RWPE2 (cell line): ENCODE measurements around the gene HTR1A.

Experiments used
- ATAC-seq: fragments of 200-7000 bp; cut with Tn5 transposase; 3 replicates; pipeline ENCODE4 v1.9.1; 2021; ENCODE audit warnings: low read depth
- DNase-seq: peaks from one replicate; pipeline ENCODE4 v3.0.0-alpha.2; 2020; ENCODE audit warnings: low spot score
- H3K27ac ChIP-seq: fragments of 450-650 bp; 2 replicates; pipeline ENCODE4 v1.5.1; 2017; ENCODE audit warnings: mild to moderate bottlenecking; ENCODE audit not compliant: poor library complexity, severe bottlenecking
- H3K27me3 ChIP-seq: fragments of 250-450 bp; sonication (Bioruptor Pico); 2 replicates; pipeline ENCODE4 v1.5.1; 2021; ENCODE audit warnings: mild to moderate bottlenecking, moderate library complexity; ENCODE audit not compliant: insufficient read depth, poor library complexity, severe bottlenecking
- H3K36me3 ChIP-seq: fragments of 250-450 bp; sonication (Bioruptor Pico); 2 replicates; pipeline ENCODE4 v1.5.1; 2020; ENCODE audit warnings: low read depth, mild to moderate bottlenecking, moderate library complexity
- H3K4me1 ChIP-seq: fragments of 250-450 bp; sonication (Bioruptor Pico); 2 replicates; pipeline ENCODE4 v1.5.1; 2021; ENCODE audit warnings: mild to moderate bottlenecking, moderate library complexity; ENCODE audit not compliant: insufficient read depth, poor library complexity, severe bottlenecking
- H3K4me3 ChIP-seq: fragments of 250-450 bp; sonication (Bioruptor Pico); 2 replicates; pipeline ENCODE4 v1.5.1; 2021; ENCODE audit warnings: mild to moderate bottlenecking, moderate library complexity; ENCODE audit not compliant: severe bottlenecking
- H3K9me3 ChIP-seq: fragments of 250-450 bp; sonication (Bioruptor Pico); 2 replicates; pipeline ENCODE4 v1.5.1; 2021; ENCODE audit warnings: mild to moderate bottlenecking, moderate library complexity; ENCODE audit not compliant: severe bottlenecking
- CTCF ChIP-seq: fragments of 450-650 bp; IDR thresholded peaks from one replicate; pipeline ENCODE4 v1.5.1; 2017; ENCODE audit warnings: mild to moderate bottlenecking, moderate library complexity; ENCODE audit not compliant: poor library complexity, severe bottlenecking

HTR1A gene

GRCh38 chr5:63959177-63959982, 2.9 kb downstream of the HTR1A start:
- no peaks in the 10 kb centered on the region for H3K4me1 ChIP-seq
- peaks cover 65% of the 10 kb centered on the region for H3K27me3 ChIP-seq
- ATAC-seq (peak; percentile 32; the same call in 1 of the 3 replicates), DNase-seq (no peak)
- no peak overlapping the region for H3K27ac ChIP-seq
- no peaks in the 10 kb centered on the region for H3K36me3 ChIP-seq
- H3K4me3 ChIP-seq = no peak overlapping the region
- no peak for TF ChIP-seq CTCF
- no peaks in the 10 kb centered on the region for H3K9me3 ChIP-seq

- Histone ChIP-seq H3K36me3 (no peaks in the 10 kb centered on the region), H3K27me3 (peaks cover 65% of the 10 kb centered on the region), H3K4me3 (no peak overlapping the region), H3K4me1 (no peaks in the 10 kb centered on the region), H3K9me3 (no peaks in the 10 kb centered on the region), H3K27ac (no peak overlapping the region)
- DNase-seq (no peak), ATAC-seq (no peak)
- TF ChIP-seq CTCF = no peak
Observed at GRCh38 chr5:63958654-63959053, 3.6 kb downstream of the HTR1A start.

GRCh38 chr5:63957617-63958016, 4.6 kb downstream of the HTR1A start:
- no peak overlapping the region for H3K27ac ChIP-seq
- no peaks in the 10 kb centered on the region for H3K9me3 ChIP-seq
- no peak for ATAC-seq
- H3K4me1 ChIP-seq = no peaks in the 10 kb centered on the region
- no peak overlapping the region for H3K4me3 ChIP-seq
- H3K36me3 ChIP-seq = no peaks in the 10 kb centered on the region
- peaks cover 59% of the 10 kb centered on the region for H3K27me3 ChIP-seq
- TF ChIP-seq CTCF = no peak
- DNase-seq = no peak

- no peak for ATAC-seq
- DNase-seq = no peak
- TF ChIP-seq CTCF = no peak
Observed at GRCh38 chr5:63953217-63953616, 9.0 kb downstream of the HTR1A start.

GRCh38 chr5:63935103-63935502, 27.1 kb downstream of the HTR1A start:
- no peak overlapping the region for H3K4me3 ChIP-seq
- no peaks in the 10 kb centered on the region for H3K36me3 ChIP-seq
- no peak for ATAC-seq
- TF ChIP-seq CTCF = no peak
- no peak overlapping the region for H3K27ac ChIP-seq
- no peak for DNase-seq
- no peaks in the 10 kb centered on the region for H3K4me1 ChIP-seq
- H3K9me3 ChIP-seq = no peaks in the 10 kb centered on the region
- peaks cover 2% of the 10 kb centered on the region for H3K27me3 ChIP-seq

More at GRCh38 chr5:63953217-63953616, 9.0 kb downstream of the HTR1A start:
- Histone ChIP-seq H3K27ac (no peak overlapping the region), H3K4me3 (no peak overlapping the region), H3K36me3 (no peaks in the 10 kb centered on the region), H3K9me3 (no peaks in the 10 kb centered on the region), H3K27me3 (peaks cover 15% of the 10 kb centered on the region), H3K4me1 (no peaks in the 10 kb centered on the region)
